GM21390 (cell line): ENCODE data around the gene SRRD.
"Not testable (repeated sequence)": the region's sequence is repeated elsewhere in the genome, so short reads cannot be mapped to it uniquely, and the experiment has no call there.

ENCODE experiments used
- ATAC-seq: cut with Tn5 transposase; IDR thresholded peaks from one replicate; pipeline ENCODE4 v1.9.1; 2021; ENCODE audit not compliant: unreplicated experiment

Gene SRRD

GRCh38 chr22:26514419-26515161, 30.9 kb downstream of the SRRD start:
- ATAC-seq: no peak

- ATAC-seq: no peak
Measured at GRCh38 chr22:26515931-26516330, 32.3 kb downstream of the SRRD start.

DNA sequence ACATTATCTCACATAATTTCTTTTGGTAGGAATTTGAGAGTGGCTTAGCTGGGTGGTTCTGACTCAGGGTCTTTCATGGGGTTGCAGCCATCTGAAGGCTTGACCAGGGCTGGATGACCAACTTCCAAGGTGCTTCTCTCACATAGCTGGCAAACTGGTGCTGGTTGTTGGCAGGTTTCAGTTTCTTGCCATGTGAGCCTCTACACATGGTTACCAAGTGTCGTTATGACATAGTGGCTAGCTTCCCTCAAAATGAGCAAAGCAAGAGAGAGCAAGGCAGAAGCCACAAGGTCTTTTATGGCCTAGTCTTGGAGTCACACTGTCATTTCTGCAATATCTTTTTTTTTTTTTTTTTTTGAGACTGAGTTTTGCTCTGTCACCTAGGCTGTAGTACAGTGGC, 32.8 kb downstream of the SRRD start:
- no peak for ATAC-seq

DNA sequence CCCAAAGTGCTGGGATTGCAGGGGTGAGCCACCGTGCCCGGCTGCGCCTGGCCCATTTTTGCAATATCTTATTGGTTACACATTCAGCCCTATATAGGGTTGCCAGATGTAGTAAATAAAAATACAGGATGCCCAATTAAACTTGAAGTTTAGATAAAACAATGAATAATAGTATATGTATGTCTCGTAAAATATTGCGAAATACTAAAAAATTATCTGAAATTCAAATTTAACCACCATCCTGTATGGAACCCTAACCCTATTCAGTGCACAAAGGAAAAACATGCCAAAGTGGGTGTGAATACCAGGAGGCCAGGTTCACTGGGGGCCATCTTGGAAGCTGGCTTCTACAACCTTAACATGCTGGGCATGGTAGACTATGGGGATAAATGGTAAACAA, 33.8 kb downstream of the SRRD start:
- ATAC-seq: no peak

DNA sequence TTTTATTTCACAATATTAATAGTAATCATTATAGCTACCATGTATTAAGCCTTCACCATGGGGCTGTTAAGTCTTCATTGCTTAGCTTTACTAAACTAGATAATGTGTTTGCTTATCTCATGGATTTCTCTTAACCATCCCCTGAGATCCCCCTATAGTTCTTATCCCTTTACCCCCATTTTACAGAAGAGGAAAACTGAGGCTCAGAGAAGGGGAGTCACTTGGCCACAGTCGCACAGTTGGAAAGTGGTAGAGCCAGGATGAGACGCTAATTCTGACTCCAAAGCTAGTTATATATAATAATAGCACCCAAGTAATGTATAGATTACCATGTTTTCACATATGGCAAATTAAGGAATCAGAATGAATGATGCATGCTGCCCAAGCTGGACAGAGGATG, 38.3 kb downstream of the SRRD start:
- ATAC-seq: no peak

DNA sequence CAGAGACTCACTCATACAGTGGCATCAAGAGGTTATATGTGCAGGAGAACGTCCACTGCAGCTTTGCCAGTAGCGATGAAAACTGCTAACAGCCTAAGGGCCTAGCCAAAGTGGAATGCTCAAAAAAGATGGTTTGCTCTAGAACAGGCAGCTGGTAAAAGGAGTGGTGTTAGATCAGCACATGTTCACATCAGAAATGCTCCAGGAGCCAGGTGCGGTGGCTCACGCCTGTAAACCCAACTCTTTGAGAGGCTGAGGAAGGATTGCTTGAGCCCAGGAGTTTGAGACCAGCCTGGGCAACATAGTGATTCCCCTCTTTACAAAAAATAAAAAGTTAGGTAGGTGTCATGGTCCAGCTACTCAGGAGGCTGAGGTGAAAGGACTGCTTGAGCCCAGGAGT, 38.9 kb downstream of the SRRD start:
- no peak for ATAC-seq

GRCh38 chr22:26524870-26525269, 41.2 kb downstream of the SRRD start:
- ATAC-seq: no peak

- no peak for ATAC-seq
Measured at GRCh38 chr22:26525946-26526564, 42.4 kb downstream of the SRRD start.

DNA sequence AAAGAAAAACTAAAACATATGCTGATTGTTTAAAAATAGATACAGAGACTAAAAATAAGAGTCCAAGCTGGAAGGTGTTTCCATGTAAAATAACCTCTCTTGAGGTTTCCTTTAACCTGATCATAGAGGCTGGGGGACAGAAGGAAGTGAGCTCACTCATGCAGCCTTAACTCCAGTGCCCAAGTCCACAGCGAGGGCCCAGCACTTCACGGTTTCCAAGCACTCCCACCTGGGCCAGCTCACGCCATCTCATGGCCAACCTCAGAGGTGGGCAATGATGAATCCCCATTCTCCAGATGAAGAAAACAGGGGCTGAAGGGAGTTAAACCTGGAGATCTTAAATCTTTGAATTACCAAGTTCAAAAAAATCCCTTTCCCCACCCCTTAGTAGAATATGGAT, 43.5 kb downstream of the SRRD start:
- no peak for ATAC-seq

DNA sequence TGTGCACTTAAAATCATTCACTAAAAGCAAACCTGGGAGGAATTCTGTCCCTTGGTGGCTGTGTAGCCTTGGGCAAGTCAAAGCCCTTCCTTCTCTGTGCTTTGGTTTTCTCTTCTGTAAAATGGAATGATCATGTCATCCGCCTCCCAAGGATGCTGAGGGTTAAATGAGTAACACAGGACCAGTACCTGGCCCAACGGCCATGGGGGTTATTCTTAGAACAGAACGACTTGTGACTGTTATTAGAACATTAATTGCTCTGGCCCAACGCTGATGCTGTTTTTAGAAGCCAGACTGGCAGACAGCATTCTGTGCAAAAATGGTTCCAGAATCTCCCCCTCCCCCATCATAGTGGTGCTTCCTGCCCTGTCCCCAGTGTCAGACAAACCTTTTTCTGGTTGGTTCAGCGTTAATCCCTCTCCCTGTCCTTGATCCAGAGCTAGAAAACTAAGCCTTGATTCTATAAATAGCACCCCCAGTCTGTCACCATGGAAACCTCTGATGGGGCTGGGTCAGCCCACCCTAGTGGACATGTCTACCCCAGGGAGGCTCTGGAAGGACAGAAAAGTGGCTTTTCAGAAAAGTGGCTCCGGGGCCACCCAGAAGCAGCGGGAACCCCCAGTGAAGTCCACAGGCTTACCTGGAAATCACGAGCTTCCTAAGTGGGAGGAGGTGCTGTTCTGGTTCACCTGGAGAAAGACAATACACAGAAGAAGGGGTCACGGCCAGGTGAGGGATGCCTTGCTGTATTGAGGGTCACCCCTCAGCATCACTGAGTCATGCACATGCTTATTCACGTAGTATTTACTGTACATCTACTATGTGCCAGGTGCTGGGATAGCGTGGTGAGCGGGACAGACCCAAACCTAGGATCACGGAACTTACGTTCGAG, 44.1 kb downstream of the SRRD start:
- no peak for ATAC-seq

- not testable (repeated sequence) for ATAC-seq
Measured at GRCh38 chr22:26528518-26528917, 44.8 kb downstream of the SRRD start.

- no peak for ATAC-seq
Measured at GRCh38 chr22:26529345-26529744, 45.7 kb downstream of the SRRD start.

GRCh38 chr22:26534171-26534855, 50.6 kb downstream of the SRRD start:
- ATAC-seq: no peak

DNA sequence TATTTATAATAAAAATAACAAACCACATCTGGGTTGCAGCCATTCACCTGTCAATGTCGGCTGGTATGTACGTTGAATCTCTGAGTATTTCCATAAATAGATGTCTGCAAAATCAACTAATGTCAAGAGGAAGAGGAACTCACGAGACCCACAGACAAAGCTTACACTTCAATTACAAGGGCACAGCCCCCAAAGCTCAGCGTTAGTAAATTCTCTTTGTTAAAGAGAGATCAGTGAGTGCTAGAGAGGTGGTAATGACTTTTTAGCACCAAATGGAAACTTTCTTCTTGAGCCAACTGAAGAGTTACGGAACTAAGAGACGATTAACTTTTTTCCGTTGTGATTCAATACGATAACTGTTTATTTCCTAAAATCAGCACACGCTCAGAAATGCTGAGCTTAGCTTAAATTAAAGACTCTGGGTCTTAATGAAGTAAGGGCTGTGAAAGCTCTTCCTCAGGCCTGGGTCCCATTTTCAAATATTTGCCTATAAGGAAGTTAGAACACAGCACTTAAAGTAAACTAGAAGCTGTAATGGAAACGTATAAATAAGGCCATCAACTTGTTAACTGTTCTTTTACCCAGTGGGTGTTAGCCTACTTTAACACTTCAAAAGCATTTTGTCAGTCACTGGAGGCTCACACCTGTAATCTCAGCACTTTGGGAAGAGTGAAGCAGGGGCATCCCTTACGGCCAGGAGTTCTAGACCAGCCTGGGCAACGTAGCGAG, 51.4 kb downstream of the SRRD start:
- ATAC-seq: no peak

- ATAC-seq: no peak
Measured at GRCh38 chr22:26535603-26535908, 51.9 kb downstream of the SRRD start.

DNA sequence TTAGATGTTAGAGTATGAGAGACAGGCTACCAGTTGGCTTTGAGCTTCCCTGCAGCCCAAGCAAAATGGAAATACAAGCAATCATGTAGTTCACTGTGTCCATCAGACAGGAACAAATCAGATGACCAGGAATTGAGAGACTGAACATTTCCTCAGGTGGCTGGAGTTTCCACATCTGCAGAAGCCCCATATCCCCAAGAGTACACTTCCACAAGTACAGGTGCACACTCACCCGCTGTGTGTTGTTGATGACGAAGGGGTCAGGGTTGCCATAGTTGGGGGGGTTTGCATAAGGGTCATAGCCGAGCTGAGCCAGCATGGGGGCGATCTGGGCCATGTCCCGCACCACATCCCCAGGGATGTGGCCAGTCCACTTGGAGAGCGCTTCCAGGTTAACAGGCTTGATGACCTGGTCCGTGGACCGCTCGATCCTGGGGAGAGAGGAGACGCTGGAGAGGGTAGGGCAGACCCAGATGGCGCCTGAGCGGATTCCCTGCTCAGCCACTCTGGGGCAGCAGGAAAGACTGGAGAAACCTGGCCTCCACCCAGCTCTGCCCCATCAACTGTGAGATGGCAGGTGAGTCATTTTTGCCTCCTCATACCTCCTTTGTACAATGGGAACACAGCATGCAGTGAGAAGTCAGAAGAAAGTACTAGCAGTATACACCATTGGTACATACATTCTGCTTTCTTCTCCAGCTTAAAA, 52.5 kb downstream of the SRRD start:
- ATAC-seq: no peak

GRCh38 chr22:26536762-26537134, 53.1 kb downstream of the SRRD start:
- no peak for ATAC-seq

GRCh38 chr22:26540119-26540518, 56.4 kb downstream of the SRRD start:
- no peak for ATAC-seq

- ATAC-seq: no peak
Measured at GRCh38 chr22:26541167-26541819, 57.6 kb downstream of the SRRD start.

DNA sequence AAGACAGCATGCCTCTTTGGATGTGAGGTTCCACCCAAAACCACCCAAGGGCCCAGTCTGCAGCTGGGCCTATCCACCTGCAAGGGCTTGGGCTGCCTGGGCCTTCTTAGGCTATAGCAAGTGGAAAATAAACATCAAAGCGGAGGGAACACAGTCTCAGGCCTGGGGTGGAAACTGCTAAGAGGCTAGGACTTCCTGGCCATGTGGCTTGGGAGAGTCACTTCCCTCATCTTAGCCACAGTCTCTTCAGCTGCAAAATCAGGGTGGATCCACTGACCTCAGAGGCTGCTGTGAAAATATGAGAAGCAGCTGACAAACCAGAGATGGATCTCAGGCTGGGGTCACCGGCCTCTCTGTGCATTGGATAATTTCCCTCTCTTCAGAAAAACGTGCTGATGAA, 59.2 kb downstream of the SRRD start:
- no peak for ATAC-seq
